ENCODE measurements around the gene ITSN1.
"Not testable (repeated sequence)": the region's sequence is repeated elsewhere in the genome, so short reads cannot be mapped to it uniquely, and the experiment has no call there.

The ITSN1 gene

GRCh38 chr21:33642027-33642895, at the start of gene ITSN1:
Gene ITSN1 (plus strand): TSS chr21:33642501. CDS start chr21:33718829, 76,328 bp downstream.
- FAIRE-seq, result peak; percentile 93

- FAIRE-seq, result peak; percentile 38
These were observed 44.2 kb upstream of the ITSN1 start for GRCh38 chr21:33598051-33598450.

- no peak for FAIRE-seq
These were observed 33.7 kb upstream of the ITSN1 start for GRCh38 chr21:33608559-33608958.

- no peak for FAIRE-seq
These were observed 31.1 kb upstream of the ITSN1 start for GRCh38 chr21:33611006-33611744.

GRCh38 chr21:33617565-33617964, 24.7 kb upstream of the ITSN1 start:
- not testable (repeated sequence) for FAIRE-seq

GRCh38 chr21:33618407-33618806, 23.9 kb upstream of the ITSN1 start:
- no peak for FAIRE-seq

GRCh38 chr21:33619726-33620125, 22.6 kb upstream of the ITSN1 start:
- FAIRE-seq, result no peak

- no peak for FAIRE-seq
These were observed 20.0 kb upstream of the ITSN1 start for GRCh38 chr21:33622253-33622652.

- not testable (repeated sequence) for FAIRE-seq
These were observed 16.1 kb upstream of the ITSN1 start for GRCh38 chr21:33626151-33626550.

- no peak for FAIRE-seq
These were observed 8.0 kb upstream of the ITSN1 start for GRCh38 chr21:33634254-33634653.

- no peak for FAIRE-seq
These were observed 1.5 kb upstream of the ITSN1 start for GRCh38 chr21:33640697-33641351.

- no peak for FAIRE-seq
These were observed 812 bp upstream of the ITSN1 start, which contains the start of gene CRYZL1 for GRCh38 chr21:33641352-33642026. Gene CRYZL1 (minus strand): TSS chr21:33641741. CDS start chr21:33631551, 10,190 bp downstream.

GRCh38 chr21:33642896-33643657, 776 bp downstream of the ITSN1 start:
- FAIRE-seq, result no peak

GRCh38 chr21:33643658-33644311, 1.5 kb downstream of the ITSN1 start:
- peak; percentile 28 for FAIRE-seq

GRCh38 chr21:33644383-33645074, 2.2 kb downstream of the ITSN1 start:
- FAIRE-seq, result no peak

GRCh38 chr21:33645730-33646129, 3.4 kb downstream of the ITSN1 start:
- FAIRE-seq, result no peak

- no peak for FAIRE-seq
These were observed 5.3 kb downstream of the ITSN1 start for GRCh38 chr21:33647587-33647986.

- no peak for FAIRE-seq
These were observed 6.3 kb downstream of the ITSN1 start for GRCh38 chr21:33648555-33648954.

- FAIRE-seq, result no peak
These were observed 7.9 kb downstream of the ITSN1 start for GRCh38 chr21:33650230-33650629.

GRCh38 chr21:33650929-33651509, 8.7 kb downstream of the ITSN1 start:
- no peak for FAIRE-seq
